NK-92 (cell line): ENCODE measurements around the gene GRM8.

Experiments used
- DNase-seq: peaks from one replicate; lab custom pipeline; 2025; ENCODE audit not compliant: unreplicated experiment; lab: John Stamatoyannopoulos, UW

Gene GRM8

DNA sequence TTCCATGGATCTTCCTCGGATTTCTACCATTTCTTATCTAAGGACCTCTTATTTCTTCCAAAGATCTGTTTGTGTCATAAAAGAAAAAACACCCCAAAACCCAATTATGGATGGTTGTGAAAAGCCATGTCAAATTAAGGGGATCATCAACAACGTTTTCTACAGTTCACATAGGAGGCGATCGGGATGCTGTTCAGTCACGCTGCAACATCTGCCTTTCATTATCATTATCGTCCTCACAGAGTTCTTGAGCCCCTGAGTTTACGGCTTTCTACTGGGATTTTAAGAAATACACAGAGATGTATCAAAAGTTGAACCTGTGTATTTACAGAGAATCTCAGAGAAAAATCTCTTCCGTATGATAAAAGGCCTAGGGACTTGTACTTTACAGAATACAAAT, 101.4 kb downstream of the GRM8 start:
- no peak for DNase-seq

DNA sequence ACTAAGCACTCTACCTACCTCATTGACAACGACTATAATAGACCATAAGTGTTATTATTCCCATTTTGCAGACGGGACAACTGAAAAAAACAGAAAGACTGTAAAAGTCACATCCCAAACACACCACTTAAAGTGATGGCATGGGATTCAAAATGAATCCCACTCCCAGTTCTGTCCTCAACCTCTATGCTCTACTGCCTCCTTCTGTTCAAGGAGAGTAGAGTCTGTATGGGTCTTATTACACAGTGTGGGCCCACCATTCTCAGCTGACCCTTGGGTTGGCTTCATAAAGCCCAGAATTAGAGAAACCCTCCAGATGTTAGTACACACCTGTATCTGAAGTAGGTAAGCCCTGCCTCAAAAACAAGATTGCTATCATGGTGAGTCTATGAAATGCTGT, 102.2 kb downstream of the GRM8 start:
- DNase-seq, result no peak

DNA sequence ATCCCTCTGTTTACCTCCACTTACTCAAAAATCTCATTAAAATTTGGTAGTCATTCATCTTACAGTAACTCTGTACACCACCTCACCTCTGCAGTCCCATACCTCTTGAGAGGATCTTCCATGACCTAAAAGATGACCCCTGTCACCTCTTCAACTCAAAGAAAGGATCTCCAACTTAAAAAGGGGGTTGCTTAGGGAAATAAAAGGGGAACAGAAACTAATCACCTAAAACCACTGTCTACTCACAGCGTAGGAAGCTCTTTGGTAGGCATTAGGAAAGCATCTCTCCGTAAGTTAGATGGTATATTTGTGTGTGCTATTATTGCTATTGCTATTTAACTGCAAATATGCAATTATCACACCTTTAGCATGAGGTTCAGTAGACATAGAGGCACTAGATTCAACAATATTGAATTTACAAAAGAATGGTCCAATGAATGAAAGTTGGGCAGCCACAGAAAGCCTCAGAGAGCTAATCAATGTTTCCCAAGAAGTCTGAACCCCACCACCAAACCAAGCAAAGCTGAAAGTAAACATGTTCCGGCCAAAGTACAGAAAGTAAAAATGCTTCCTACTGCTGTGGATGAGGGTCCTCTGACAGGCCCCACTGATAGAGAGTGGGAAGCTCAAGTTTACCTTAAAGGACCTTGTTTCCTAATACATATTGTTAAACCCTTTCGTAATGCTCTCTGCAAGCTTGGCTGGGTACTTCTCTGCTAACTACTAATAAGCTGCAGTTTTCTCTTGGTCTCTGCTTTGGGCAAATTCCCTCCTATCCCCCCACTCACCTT, 105.8 kb downstream of the GRM8 start:
- DNase-seq, result no peak

DNA sequence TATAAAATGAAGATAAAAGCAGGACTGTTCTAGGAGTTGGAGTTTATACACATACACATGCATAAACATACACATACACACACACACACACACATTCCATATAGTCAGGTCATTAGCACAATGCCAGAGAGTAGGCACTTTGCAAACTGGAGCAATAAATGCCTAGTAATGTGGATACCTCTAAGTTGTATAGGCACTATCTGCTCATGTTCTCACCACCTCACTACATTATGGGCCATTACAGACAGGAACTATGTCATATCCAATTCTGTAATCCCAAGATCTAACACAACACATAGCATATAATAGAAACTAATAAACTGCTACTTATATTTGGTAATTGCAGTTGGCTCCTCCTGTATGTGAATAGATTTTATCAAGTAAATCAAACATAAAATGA, 115.6 kb downstream of the GRM8 start:
- DNase-seq, result no peak

DNA sequence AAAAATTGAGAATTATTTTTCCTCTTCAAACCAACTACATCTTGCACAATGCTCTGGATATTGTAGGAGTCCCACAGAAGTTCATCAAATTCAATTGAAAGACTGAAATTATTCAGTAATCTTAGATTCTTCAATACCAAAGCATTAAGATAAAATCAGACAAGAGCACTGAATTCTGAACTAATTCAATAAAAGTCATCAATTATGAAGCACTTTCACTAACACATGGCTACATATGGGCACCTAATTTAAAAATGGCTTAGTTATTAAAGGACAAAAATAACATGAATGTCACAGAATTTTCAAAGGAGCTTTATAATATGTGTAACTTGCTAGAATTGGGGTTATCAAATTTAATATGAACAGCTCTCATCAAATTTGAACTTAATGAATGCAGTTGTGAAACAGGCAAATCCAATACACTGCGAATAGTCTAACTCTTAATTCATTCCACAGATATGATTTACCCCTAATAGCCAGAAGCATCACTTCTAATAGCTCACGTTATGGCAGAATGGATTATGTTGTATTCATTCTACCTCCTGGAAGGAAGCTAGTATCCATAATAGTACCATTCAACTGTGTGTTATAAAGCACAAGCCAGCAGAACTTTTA, 116.8 kb downstream of the GRM8 start:
- no peak for DNase-seq

DNA sequence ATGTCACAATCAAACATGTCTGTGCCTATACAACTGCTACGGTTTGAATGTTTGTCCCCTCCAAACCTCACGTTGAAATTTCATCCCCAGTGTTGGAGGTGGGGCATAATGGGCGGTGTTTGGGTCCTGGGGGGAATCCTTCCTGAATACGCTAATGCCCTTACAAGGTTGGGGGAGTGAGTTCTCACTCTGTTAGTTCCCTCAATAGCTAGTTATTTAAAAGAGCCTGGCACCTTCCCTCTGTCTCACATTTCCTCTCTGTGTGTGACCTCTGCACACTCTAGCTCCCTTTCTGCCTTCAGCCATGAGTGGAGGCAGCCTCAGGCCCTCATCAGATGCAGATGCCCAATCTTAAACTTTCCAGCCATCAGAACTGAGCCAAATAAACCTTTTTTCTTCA, 129.5 kb downstream of the GRM8 start:
- DNase-seq, result no peak

DNA sequence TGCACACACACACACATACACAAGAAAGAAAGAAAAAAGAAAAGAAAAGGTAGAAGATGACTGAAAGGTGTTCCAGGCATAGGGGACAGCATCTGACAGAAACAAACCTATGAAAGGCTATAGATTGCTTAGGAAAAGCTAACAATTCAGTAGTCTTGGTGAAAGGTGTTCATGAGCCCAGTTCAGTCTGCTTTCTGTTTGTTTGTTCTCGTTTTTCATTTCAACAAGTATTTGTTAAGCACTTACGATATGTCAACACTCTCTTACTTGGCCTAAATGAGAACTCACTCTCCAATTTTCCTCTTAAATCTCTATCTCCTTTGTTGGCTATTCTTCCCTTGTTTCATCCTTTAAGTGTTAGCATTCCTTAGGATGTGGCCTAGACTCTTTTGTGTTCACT, 133.2 kb downstream of the GRM8 start:
- no peak for DNase-seq

DNA sequence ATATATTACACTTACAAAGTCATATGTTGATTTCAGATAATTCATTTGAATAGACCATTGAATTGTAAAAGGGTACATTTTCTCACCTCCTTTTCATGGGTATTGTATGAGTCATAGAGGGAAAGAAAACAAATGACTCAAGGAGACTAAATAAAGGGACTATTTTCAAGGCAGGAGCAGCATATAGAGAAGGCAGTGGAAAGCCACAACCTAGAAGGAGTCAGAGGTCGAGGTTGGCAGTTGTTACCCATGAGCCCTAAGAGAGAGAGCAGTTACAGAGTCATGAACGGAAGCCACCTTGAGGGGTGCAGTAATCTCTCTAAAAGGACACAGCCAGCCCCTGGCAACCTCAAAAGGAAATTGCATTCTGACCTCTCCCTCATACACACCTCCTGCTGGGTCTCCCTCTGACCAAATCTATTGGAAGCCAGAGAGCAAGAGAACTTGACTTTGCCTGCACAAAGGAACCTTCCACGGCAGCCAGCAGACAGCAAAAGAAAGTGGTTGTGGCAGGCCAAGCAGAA, 137.9 kb downstream of the GRM8 start:
- no peak for DNase-seq

DNA sequence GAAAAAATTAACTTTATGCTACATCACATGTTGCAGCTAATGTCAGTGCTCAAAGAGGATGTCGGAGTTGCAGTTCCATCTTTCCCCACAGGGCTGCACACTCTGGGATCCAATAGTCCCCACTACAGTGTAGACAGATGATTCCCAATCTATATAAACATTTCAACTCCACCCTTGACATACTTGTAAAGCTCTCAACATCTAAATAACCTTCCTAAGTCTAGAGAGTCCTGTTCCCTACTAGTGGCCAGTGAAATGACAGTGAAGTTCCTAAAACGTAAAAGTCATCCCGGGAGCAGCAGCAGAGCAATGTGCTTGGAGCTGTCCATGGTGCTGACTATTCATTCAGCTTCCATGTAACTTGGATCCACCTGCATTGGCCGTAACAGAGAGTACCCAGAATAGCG, 145.1 kb downstream of the GRM8 start:
- DNase-seq, result no peak

DNA sequence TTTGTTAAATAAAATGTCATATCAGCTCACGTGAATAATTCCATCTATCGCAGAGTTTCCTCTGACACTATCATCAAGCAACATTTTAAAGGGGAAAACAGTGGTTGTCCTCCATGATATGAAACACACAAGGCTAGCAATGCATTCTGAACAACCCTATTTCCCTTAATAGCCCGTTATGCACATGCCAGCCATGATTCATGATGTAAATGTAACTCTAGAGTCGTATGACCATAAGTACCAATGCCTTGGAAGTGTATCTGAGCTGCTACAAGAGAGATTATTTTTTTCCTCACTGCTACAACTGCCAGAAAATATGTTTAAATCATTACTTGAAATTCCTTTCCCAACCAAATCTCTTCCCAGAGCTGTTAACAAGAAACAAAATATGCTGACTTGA, 159.4 kb downstream of the GRM8 start:
- DNase-seq, result no peak

DNA sequence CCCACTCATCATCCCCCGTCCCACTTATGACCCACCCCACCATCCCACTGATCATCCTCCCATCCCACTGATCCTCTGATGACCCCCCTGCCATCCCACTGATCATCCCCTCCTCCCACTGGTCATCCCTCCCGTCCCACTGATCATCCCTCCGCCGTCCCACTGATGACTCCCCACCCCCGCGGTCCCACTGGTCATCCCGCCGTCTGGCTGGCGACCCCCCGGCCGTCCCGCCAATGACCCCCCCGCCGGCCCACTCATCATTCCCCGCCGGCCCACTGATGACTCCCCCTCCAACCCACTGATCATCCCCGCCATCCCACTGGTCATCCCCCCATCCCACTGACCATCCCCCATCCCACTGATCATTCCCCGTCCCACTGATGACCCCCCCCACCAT, 161.1 kb downstream of the GRM8 start:
- no peak for DNase-seq

DNA sequence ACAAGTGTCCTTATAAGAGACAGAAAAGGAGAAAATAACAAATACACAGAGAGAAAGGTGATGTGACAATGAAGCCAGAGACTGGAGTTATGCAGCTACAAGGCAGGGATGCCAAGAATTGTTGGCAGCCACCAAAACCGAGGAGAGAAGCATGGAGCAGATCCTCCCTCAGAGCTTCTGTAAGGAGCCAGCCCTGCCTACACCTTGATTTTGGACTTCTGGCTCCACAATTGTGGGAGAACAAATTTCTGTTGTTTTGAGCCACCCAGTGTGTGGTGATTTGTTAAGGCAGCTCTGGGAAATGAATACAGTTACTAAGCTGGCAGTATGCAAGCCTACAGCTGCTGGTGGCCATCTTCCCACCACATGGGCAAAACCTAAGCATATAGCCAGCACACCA, 163.6 kb downstream of the GRM8 start:
- no peak for DNase-seq

DNA sequence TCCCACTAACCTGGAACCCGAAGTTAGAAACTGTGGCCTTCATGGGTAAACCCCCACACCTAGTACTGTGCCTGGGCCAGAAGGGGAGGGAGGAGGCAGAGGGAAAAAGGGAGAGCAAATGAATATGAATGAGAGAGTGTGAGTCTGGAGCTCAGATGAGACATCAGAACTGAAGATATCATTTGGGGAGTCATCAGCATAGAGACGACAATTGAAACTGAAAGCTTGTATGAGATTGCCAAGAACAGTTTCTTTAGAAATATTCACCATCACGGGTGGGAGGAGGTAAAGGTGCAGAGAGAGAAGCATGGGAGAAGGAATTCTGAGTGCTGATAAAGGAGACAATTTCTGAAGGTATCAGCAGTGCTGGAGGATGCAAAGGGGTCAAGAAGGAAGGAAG, 171.2 kb downstream of the GRM8 start:
- DNase-seq, result no peak

DNA sequence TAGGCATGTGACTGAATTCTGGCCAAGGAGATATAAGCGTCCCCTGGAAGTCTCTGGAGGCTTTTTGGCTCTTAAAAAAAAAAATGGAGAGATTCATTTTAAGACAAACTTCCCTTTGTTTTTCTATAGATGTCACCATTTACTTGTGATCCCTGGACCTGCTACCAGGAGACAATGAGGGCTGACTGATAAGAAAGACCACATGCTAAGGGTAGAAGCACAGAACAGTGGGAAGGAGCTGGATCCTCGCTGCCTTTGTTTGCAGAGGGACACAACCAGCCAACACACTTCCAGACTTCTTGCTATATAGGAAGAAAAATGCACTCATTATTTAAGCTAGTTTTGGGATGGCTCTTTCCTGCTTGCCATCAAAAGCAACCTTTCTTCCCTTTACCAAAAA, 172.2 kb downstream of the GRM8 start:
- no peak for DNase-seq

DNA sequence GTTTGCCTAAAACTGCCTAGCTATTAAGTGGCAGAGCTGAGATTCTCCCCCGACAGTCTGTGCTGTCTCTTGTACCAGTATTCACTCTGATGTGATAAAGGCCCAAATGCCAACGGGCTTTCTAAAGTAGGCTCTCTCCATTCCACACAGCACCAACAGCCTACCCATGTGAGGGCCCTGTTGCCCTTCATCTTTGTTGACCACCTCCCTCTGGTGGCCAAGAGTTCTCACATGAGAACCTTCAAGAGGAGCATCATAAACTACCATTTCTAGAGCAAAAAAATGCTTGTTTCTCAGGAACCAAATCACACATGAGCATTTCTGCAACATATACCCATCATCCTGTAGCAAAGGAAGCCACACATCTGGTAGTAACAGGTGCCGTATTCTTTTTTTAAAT, 185.8 kb downstream of the GRM8 start:
- no peak for DNase-seq

DNA sequence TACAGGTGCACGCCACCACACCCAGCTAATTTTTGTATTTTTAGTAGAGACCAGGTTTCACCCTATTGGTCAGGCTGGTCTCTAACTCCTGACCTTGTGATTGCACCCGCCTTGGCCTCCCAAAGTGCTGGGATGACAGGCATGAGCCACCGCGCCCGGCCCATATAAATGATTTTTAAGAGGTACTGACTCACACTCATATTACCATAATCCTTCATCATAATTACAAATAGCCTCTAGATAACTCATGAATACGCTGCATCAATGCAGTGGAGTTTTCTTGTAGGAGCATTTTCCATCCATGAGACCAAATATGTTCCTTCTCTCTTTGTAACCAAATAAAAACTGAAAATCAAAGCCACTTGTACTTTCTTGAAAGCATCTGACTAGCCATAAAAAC, 193.3 kb downstream of the GRM8 start:
- DNase-seq, result no peak

DNA sequence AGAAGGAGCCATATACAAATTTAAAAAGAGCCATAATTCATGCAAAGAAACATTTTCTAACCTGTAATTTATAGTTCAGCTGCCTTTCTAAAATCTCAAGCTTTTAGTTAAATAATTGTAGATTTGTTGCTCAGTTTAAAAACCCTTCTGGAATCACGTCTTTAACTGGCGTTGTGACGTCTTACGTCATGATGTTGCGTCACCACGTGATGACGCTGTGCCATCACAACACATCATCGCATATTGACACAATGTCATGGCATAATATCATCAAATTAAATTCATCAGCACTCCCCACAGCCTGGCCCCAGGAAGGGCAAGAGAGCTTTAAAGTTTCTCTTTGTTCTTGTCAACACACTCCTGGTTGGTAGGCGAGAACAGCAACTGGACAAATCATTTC, 194.8 kb downstream of the GRM8 start:
- DNase-seq, result no peak

DNA sequence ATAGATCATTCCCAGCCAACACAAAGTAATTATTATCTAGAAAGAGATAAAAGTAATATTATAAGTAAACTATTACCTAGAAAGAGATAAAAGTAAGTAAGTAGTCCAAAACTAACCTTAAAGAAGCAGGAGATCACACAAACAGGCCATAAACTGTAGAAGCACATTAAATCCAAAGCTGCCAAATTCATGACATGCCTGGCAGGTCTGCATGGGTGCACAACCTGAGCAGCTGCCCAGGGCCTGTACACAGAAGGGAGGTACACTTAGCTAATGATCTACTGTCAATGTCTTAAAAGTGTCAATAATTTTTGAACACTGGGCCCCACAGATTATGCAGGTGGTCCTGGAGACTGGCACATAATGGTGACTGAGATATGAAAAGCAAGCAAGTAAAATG, 196.5 kb downstream of the GRM8 start:
- DNase-seq, result no peak

DNA sequence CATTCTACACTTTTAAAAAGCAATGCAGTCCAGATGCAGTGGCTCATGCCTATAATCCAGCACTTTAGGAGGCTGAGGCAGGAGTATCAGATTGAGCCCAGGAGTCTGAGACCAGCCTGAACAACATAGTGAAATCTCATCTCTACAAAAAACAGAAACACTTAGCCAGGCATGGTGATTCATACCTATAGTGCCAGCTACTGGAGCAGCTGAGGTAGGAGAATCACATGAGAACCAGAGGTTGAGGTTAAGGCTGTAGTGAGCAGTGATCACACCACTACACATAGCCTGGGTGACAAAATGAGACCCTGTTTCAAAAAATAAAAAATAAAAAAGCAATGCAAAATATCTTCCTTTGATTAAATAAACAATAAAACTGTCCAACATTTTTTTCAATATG, 205.2 kb downstream of the GRM8 start:
- DNase-seq, result no peak

DNA sequence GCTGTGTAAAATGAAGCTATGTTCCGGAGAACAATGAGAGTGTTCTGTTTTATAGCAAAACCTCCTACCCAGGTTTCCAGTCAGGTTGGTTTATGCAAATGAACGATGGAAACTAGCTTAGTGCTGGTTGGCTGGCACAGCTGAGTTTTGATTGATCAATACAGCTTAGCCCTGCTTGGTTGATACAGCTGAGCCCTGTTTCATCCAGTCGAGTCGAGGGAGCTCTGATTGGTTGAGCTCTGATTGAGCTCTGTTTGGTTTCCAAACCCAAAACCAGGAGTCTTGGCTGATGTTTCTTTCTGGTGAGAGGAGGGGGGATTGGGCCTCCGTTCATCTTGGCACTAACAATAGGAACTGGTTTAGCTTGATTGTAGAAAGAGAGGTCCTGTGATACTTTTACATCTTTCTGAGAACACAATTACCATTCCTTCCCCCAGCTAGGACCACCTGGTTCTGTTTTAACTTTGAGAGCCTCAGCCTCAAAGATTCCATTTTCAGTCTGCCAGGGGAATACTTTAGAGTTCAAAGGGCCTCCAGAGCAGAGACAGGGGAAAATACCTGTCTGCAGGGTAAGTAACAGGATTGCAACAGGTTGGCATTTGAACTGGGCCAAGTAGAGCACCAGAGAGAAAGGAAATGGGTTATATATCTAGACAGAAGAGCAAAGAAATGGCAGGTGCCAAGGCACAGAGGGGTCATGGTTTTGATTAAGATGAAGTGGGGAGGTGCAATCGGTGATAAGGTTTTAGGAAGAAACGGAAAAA, 210.9 kb downstream of the GRM8 start:
- no peak for DNase-seq

DNA sequence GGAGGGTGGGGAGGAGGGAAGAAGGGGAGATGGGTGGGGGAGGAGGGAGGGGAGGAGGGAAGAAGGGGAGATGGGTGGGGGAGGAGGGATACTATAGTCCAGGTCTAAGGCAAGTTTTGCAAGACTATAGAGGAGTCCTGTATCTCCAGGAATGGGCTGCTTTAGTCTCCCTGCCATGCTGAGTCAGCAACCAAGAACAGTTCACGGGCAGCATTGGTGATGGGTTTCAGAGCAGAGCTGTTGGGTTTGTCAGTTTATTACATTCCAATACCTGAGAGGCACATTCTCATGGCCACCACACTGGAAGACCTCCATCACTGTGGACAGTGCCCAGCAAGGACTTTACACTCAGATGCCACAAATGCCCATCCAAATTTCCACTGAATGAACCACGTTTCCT, 212.7 kb downstream of the GRM8 start:
- no peak for DNase-seq

DNA sequence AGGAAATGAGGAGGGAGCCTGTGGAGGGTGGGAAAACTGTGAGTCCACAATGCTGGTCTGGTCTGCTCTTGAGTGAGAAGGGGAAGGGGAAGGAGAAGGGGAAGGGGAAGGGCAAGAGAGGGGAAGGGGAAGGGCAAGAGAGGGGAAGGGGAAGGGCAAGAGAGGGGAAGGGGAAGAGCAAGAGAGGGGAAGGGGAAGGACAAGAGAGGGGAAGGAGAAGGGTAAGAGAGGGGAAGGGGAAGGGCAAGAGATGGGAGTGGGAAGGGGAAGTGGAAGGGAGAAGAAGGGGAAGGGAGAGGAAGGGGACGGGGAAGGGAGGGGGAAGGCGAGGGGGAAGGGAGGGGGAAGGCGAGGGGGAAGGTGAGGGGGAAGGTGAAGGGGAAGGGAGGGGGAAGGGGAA, 213.2 kb downstream of the GRM8 start:
- no peak for DNase-seq
